HG03108 (cell line): ENCODE data around the gene CTBP2.

Experiments
- ATAC-seq: cut with Tn5 transposase; IDR thresholded peaks from one replicate; pipeline ENCODE4 v1.9.1; 2021; ENCODE audit warnings: moderate library complexity; ENCODE audit not compliant: unreplicated experiment

The CTBP2 gene

DNA sequence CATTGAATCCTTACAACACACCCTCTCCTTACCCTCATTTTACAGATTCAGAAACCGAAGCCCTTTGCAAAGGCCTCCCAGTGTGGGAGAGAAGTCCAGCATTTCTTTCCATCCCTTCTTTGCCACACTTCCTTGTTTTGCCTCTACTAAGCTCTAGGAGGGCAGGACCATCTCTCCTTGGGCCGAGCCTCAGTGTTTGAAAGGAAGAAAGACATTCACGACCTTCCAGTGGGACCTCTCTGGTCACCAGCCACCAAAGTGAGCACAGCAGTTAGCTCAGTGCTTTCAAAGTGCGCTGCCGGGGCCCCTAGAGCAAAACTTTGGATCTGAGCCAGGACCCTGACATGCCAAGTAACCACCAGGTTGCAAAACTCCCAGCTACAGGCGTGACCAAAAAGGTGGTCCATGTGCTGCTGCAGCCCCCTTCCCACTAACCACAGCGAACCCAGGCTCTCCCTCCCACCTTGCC lies 12.4 kb downstream of the CTBP2 start:
- ATAC-seq = no peak

DNA sequence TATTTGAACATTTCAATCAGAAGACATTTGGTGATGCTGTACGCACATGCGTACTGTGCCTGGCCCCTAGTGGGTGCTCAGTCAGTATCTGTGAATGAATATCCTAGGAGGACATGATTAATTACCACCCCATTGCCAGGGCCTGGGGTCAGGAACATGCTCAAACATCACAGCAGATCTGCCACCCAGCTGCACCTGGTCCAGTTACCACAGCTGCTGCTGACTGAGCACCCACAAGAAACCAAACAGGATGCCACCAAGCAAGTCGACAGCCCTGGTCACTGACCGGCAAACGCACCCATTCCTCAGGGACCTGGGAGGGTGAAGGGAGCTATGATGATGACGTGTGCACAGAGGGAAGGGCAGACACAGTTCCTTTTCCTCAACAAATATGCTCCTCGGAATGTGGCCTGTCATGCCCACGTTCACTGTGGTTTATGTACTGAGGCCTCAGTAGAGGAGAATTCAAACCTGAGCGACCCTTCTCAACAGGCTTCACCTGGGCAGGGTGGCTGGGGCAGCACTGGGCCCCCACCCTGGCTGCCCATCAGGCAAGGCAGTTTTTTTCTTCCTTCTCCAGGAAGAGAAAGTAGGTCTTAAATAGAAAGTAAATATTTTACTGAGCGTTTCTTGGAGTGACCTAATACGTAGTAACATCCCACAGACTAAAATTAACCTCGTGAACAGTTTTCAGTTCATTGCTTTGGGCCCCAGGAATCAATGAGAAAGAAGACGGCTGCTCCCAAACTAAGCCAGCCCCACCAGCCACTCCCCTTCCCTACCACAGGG lies 13.4 kb downstream of the CTBP2 start:
- ATAC-seq = no peak

DNA sequence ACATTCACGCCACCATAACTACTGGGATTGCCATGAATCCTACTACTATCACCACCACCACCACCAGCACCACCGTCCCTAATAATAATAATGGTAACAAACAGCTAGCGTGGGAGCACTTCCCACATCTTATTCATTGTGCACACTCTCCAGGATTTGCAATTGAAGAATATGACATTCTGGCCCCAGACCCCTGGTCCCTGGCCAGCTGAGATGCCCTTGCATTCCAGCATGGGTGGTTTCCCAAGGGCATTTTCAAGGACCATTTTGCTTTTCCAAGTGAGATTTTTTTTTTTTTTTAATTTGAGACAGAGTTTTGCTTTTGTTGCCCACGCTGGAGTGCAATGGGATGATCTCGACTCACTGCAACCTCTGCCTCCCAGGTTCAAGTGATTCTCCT lies 14.7 kb downstream of the CTBP2 start:
- ATAC-seq = no peak

DNA sequence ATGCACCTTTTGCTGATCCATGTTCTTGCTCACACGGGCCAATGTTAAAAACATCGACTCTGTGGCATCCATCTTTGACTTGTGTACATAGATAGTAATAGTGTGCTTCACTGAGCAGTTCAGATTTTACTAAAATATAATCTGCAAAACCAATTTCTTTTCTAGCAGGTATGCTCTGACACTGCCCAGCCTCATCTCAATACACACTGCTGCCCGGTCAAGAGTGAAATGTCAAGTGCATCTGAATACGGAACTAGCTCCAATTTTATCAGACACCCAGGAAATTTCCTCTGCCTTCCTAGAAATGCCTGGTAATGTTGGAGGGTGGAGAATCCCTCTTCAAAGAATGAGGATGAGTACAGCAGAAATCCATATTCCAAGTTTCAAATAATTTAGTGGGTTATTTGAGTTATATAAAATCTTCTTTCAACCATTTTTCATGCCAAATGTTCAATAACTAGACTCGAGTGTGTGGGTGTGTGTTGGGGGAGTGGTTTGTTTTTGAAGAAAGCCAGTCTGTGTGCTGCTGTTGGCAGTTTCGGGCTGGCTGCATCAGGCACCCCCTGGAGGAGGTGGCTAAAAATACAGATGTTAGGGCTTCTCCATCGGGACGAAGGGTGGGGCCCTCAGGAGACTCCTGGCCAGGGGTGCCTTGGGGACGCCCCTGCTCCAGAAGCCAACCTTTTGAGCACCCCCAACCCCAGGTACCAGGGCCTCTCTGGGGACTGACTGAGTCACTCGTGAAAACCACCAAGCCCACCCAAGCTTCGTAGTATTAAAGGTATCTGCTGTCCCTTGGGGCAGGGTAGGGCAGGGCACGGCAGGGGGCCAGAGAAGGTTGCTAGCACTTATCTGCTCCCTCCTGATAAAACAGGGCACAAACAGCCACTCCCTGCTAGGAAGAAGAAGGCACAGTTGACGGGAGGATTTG lies 15.4 kb downstream of the CTBP2 start:
- ATAC-seq = no peak

DNA sequence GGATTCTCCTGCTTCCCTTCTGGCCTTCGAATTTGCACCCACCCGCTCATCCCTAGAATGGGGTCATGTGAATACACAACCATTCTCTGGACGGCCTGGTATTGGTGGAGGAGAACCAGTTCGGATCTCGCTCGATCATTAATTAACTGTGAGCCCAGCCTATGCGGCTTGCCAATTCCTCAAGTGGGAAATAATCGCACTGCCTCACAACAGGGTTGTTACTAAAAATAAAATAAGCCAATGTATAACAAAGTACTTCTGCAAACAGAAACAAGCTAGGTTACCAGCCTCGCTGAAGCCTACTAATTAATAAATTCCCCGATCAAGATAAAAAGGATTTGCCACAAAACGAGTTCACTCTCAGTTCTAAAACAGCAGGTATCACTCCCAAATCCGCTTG lies 16.2 kb downstream of the CTBP2 start:
- ATAC-seq = no peak

DNA sequence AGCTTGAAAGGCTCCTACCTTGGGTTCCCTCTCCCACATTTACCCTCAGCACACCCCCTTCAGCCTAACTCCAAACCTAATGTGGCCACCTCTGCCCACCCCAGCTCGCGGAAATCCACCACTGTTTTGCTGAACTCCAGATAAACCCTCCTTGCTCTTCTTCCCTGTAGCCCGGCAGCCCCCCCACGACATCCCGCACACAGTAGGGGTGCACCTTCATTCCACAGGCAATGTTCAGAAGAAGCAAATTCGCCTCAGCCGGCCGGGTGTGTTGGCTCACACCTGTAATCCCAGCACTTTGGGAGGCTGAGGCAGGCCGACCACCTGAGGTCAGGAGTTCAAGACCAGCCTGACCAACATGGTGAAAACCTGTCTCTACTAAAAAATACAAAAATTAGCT lies 17.4 kb downstream of the CTBP2 start:
- no peak for ATAC-seq

DNA sequence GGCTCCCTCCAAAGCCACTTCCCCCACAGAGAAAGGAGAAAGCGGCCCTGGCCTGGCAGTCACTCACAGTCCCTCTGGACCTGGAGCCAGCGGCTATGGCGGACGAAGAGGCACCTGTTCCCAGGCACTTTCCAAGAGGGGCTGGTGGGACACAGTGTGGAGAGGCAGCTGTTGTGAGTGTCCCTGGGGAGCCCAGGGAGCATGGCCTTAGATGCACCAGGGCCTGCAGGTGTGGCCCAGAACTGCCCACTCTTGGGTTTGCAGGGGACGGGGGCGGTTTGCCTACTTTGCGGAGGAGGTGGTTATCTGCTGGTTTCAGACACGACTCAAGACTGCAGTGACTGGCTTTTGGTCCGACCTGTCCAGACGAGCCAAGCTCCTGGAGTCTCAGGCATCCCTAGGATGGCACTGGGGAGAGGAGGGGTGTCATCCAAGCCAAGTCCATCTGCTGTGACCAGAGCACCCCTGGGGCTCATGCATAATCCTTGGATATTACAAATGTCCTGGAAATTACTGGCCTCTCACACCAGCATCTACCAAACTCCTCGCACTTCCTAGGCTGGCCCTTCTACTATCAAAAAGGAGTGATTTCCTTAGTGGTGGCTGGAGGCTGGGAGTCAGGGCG lies 18.4 kb downstream of the CTBP2 start:
- no peak for ATAC-seq

DNA sequence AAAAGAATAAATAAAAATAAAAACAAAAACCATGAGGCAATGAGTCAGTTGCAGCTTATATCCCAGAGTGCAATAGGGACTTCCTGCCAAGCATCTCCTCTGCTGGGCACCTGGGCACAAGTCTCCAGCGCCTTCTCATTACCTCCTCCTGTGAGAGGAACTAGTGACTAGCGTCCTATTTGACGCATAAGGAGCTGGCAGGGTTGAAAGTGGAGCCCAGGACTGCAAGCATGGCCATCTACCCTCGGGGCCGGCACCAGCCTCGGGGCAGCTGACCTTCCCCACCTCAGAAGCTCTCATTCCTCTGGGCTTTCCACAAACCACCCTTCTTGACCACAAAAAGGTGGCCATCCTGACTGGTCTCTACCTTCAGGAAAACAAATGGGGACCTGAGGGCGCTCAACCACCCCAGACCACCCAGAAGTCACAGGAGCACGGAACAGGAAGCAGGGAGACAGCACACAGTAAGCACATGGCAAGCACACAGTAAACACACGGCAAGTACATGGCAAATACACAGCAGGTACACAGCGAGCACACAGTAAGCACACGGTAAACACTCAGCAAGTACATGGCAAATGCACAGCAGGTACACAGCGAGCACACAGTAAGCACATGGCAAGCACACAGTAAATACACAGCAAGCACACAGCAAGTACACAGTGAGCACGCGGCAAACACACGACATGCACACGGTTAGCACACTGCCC lies 19.1 kb downstream of the CTBP2 start:
- ATAC-seq = no peak

DNA sequence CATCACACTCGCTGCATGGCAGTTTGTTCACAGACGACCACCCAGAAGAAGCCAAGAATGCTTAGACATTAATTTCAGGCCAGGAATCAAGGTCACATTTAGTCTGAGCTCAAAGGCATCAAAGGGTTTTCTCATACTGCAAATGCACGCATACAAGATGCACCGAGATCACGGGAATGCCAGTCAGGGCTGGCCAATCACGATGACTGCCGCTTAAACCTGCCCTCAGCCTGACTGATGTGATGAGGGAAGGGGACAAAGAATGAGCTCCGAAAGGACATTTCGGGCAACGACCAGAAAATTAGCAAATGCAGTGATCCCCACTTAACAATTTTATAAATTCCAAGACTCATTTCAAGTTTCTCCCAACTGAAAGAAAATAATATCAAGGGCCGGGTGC lies 20.2 kb downstream of the CTBP2 start:
- no peak for ATAC-seq

DNA sequence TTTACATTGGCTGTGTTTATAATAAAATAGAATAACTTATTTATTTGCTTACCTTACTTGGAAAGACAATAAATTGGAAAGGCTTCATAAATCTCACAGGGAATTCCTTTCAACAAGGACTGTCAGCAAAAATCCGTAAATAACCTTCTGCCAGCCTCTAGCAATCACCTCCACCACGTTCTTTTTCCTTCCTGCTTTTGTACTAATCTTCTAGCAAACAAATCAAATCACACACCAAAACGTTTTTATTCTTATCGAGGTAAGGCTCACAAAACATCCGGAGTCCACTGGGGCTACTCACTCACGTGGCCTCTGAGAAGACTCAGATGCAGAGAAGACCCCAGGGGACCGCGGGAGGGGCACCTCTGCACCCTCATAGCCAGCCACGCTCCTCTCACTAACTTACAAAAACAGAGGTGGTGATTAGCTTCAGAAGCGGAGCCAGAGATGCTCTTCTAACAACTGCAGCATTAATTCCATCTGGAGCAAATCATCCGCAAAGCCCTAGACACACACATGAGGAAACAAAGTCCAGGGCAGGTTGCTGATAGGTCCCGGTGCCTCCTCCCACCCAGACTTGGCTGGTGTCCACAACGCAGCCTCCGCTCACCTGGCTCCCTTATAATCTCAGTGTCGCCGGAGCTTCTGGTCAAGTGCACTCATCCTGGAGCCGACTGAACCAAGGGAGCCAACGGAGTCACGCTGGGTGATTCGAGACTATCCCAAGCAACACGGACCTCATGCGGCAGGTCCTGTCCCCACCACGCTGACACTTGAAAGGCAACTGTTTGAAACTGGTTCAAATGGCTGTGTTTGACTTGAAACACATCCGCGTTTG lies 22.5 kb downstream of the CTBP2 start:
- no peak for ATAC-seq

DNA sequence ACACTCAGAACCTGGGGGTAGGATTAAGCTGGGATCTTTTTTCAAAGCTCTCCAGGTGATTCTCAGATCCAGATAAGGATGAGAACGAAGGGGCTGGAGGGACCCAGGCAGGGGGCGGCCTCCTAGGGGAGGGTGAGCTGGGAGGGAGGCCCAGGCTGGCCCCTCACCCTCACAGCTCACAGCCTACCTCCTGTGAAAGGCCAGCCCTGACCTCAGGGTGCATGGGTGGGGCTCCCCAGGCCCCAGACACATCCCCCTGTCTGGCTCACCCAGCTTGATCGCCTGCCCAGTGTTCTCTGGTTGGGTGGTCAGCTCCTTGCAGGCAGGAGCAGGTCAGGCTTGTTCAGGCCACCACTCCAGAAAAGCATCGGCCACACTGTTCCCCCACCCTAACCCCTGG lies 24.3 kb downstream of the CTBP2 start:
- ATAC-seq = no peak

DNA sequence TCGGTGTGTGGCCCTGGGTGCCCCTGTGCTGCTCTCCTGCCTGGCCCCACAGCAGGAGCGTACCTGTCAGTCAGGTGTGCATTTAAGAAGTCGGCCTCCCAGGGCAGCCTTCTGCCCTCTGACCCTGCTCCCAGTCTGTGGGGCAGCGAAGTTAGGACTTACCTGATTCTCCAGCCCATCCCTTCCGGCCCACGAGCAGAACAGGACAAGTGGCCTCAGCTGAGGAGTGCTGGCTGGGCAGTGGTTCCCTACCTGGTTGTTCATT lies 24.7 kb downstream of the CTBP2 start:
- no peak for ATAC-seq

DNA sequence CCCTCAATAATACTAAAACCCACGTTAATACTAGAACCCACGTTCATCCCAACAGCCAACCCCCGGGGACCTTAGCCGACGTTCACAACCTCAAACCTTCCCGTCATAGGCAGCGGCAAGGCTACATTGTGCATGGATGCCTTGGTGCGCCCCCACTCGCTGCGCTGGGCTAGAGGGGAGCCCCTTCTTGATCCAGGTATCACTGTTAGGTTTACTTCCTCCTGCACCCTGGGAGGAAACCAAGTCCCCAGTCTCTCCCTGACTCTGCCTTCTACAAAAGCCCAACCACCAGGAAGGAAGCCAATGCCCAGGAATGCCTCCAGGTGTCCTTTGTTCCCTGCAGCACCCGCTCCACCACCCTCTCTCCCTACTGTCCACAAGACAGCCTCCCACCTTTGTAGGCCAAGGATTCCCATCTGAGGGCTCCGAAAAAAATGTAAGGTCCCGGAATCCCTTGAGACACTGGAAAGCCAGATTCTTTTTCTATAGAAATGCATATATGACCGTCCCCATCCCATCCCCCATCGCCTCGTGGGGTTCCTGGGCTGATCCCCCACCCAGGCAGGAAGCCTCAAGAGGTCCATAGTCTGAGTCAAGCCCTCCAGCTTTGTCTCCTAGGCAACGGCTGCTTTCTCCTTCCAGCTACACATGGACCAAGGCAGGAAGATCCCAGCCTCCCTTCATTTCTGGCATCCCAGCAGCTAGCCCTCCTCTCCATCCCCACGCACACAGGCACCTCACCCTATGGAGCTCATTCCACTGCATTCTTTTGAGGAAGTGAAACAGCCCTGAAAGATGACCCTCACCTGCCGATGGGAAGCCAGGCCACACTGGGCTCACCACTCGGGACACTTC lies 25.2 kb downstream of the CTBP2 start:
- no peak for ATAC-seq

DNA sequence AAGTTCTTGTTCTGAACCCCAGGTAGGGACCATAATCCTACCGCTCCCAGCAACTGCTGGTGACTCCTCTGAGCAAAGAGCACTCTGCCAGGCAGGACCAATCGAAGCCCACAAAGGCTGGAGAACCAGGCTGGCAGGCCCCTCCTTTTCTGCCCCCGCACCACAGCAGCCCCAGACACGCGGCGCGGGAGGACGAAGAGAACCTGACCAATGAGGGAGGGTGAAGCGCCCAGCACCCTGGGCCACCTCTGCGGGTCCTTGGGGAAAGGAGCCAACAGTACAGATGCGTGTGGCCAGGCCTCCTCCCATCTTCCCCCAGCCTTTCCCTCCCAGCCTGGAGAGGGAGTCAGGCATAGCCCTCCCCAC lies 25.9 kb downstream of the CTBP2 start:
- ATAC-seq = no peak

DNA sequence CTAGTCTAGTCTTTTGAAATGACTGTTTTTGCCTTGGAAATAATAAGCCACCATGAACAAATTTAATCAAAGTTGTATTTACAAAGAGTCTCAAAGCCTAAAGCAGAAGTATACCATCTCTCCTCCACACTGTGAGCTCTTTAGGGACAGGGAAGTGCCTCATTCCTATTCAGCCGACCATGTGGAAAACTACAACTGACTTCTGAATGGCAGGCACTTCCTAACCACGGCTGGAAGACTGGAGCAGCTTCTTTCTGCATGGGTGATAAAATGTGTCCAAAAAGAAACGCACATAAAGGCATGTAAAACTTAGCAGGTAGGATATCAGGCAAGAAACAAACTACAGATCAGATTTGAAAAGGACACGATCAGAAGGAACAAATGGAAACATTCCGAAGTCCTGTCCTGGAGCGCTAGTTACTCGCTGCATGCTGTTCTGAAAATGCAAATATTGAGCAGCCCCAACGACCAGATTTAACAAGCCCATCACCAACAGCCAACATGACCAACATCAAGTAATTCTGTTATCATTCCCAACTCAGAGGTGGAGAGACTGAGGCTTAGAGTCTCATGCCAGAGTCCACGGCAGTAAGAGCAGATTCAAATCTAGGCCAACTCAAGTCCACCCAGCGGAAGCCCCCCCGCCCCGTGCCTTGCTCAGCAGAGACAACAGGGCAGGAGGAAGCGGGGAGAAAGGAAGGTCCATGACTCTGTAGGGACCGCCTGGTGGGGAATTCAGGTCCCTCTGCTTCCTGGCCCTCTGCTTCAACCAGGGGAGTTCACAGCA lies 26.5 kb downstream of the CTBP2 start:
- no peak for ATAC-seq

DNA sequence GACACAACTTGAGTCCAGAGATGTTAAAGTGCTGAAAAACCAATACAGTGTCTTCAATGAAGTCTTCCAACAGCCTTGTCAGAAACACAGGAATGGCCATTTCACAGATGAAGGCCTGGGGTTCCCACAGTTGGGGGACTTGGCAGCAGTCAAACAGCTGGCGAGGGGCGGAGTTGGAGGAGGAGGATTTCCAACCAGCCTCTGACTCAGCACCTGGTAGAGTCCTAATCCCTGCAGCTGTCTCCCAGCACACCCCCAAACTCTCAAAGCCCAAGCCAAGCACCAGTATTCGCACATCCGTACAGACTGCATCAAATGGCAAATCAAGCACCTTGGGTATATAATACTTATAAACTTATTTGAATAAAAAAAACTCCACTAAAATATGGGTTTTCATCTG lies 28.0 kb downstream of the CTBP2 start:
- no peak for ATAC-seq

DNA sequence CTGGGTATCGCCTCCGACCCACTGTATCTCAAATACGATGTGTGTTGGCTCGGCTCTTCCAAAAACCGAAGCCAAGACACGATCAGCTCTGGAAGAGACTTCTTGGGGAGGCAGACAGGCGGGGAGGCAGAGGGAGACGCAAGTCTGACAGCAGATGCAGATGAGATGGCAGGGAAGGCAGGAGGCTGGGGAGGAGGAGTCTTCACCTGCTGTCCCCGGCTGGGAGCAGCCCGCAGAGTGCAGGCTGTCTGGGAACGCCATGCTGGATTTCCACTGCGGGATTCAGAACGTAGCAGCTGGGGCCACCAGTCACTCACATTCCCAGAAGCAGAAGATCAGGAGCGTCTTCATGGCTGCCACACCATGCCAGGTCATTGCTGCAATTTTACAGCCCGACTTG lies 29.4 kb downstream of the CTBP2 start:
- ATAC-seq = no peak

DNA sequence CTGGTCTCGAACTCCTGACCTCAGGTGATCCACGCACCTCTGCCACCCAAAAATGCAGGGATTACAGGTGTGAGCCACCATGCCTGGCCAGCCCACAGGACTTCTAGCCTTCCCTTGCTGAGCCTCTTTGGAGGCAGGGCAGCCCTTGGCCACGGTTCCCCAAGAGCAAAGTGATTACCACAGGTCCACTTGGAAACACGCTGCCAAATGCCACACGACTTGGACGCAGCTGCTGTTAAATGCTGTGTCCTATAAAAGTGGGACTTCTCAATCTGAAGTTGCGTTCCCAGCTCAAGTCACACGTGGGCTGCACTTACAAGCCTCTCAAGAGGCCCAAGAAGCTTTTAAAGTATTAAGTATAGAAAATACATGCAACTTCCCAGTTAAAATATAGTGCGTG lies 30.1 kb downstream of the CTBP2 start:
- ATAC-seq = no peak

DNA sequence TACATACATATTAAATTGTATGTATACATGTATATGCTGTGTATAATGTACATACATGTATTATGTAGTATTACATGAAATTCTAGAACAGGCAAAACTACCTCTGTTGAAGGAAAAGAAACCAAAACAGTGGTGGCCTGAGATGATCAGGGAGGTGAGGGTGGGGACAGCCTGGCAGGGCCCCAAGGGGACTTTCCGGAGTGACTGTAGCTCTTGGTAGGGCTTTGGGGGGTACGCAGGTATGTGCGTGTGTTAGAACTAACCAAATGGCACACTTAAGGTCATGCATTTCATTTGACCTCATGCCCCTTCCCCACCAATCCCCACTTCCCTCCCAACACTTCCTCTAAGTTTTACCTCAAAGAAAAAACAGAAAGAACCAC lies 31.3 kb downstream of the CTBP2 start:
- no peak for ATAC-seq
